HL-60 (cell line): ENCODE data around the gene B9D1.

Experiments
- DNase-seq, 2 experiments: peaks; one replicate each; pipeline ENCODE4 v3.0.0-alpha.2; 2010 to 2020; ENCODE audit warnings: low read depth in 1 of 2, low spot score in 1 of 2
- H3K27ac ChIP-seq: fragments of 250-450 bp; sonication (Bioruptor Pico); replicated peaks from 2 replicates; pipeline ENCODE4 v1.5.1; 2020; ENCODE audit warnings: mild to moderate bottlenecking, moderate library complexity
- H3K27me3 ChIP-seq: fragments of 250-450 bp; sonication (Bioruptor Pico); 2 replicates; pipeline ENCODE4 v1.5.1; 2021; ENCODE audit warnings: mild to moderate bottlenecking, moderate library complexity; ENCODE audit not compliant: insufficient read depth, poor library complexity, severe bottlenecking
- H3K4me3 ChIP-seq: replicated peaks from 2 replicates; pipeline ENCODE4 v1.5.1; 2011; ENCODE audit warnings: mild to moderate bottlenecking, control low read depth, low read length; ENCODE audit not compliant: insufficient read depth
- CTCF ChIP-seq: IDR thresholded peaks from one replicate; pipeline ENCODE4 v1.5.1; 2011; ENCODE audit warnings: low read length, control low read depth, inconsistent platforms; ENCODE audit not compliant: insufficient read depth
- GABPA ChIP-seq: IDR thresholded peaks from 2 replicates; pipeline ENCODE4 v1.6.1; 2012; ENCODE audit warnings: low read depth
- POLR2AphosphoS5 ChIP-seq: IDR thresholded peaks from 2 replicates; pipeline ENCODE4 v1.6.1; 2012; ENCODE audit warnings: low read depth
- REST ChIP-seq: IDR thresholded peaks from 2 replicates; pipeline ENCODE4 v1.6.1; 2012; ENCODE audit warnings: low read depth; ENCODE audit not compliant: insufficient replicate concordance
- SPI1 ChIP-seq: IDR thresholded peaks from 2 replicates; pipeline ENCODE4 v1.6.1; 2012; ENCODE audit warnings: low read depth, mild to moderate bottlenecking, borderline replicate concordance

Gene B9D1

GRCh38 chr17:19370493-19370960 lies 8.0 kb upstream of the B9D1 start:
- H3K27me3 ChIP-seq, result no peaks in the 10 kb centered on the region
- no peak overlapping the region for H3K27ac ChIP-seq
- TF ChIP-seq SPI1 (no peak), GABPA (no peak), CTCF (no peak), POLR2AphosphoS5 (no peak), REST (no peak)
- DNase-seq, result no peak
- no peak overlapping the region for H3K4me3 ChIP-seq

GRCh38 chr17:19369846-19370492 lies 7.4 kb upstream of the B9D1 start:
- no peaks in the 10 kb centered on the region for H3K27me3 ChIP-seq

More at GRCh38 chr17:19369846-19370492, 7.4 kb upstream of the B9D1 start:
- Histone ChIP-seq H3K27ac (no peak overlapping the region), H3K4me3 (no peak overlapping the region)
- no peak for TF ChIP-seq POLR2AphosphoS5
- TF ChIP-seq CTCF, result no peak
- no peak for TF ChIP-seq REST
- no peak for TF ChIP-seq SPI1
- DNase-seq, result no peak
